Smooth muscle cell of the pulmonary artery (primary cell): ENCODE measurements around the gene A2M. TPM values are rescaled to one million over a fixed set of nuclear protein-coding genes. Genes with fewer than 3 reads are reported as not detected.

Experiments
- total RNA-seq: library from RNA; depleted of rRNA; stranded (reverse); fragments of >200 nt; gene quantifications from 2 replicates; pipeline ENCODE4 v1.2.3, GENCODE V29; 2014

Gene A2M
- 4.2 and 19.2 TPM in 2 replicates for total RNA-seq

DNA sequence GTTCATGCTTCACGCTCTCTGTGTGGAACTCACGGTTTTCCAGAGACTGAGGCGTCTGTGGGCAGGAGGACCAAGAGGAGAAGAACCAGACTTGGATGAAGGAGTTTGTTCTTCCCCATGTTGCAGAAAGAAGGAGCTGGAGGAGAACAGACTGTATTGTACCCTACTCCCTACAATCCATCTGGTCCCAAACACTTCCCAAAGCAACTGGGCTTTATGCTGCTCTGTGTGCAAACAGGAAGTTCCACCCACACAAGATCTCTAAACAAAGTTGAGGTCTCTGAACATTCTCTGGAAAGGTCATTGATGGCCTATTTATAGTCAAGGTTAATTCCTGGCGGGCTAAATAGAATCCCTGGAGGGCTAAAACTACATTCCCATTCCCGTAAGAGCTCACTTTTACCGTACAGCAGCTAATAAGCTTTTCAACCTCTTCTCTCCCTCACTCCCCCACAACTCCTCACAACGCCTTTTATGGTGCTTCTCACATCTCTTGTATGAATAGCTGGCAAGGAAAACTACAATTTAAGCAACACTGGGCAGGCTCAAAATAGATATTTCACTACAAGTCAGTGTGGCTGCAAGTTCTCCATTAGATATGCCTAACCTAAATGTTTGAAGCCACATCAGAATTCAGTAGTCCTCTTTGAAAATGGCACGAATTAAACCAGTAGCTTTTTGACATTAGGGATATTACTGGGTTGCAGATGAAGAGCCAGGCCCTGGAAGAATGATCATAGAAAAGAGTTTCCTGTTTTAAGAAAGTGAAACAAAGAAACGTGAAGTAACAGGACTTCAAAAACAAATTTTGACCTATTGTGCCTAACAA lies at the start of gene A2M:
A2M (minus strand) TSS at position 189 of the 829 bp plus-strand sequence; CDS start at position 119, 70 bp downstream.

Other genes with a start within 250 kb of the A2M start
- 22.3 and 36.1 TPM in 2 replicates for gene PHC1, start 201.4 kb downstream of the A2M start, total RNA-seq
- 193 and 238 TPM in 2 replicates for gene M6PR, start 166.3 kb downstream of the A2M start, total RNA-seq
- 0.50 and 0.78 TPM in 2 replicates for gene KLRG1, start 126.4 kb downstream of the A2M start, total RNA-seq
- not detected in 2 replicates for gene PZP, start 92.5 kb upstream of the A2M start, total RNA-seq